ENCODE results near the gene ITSN2.

DNA sequence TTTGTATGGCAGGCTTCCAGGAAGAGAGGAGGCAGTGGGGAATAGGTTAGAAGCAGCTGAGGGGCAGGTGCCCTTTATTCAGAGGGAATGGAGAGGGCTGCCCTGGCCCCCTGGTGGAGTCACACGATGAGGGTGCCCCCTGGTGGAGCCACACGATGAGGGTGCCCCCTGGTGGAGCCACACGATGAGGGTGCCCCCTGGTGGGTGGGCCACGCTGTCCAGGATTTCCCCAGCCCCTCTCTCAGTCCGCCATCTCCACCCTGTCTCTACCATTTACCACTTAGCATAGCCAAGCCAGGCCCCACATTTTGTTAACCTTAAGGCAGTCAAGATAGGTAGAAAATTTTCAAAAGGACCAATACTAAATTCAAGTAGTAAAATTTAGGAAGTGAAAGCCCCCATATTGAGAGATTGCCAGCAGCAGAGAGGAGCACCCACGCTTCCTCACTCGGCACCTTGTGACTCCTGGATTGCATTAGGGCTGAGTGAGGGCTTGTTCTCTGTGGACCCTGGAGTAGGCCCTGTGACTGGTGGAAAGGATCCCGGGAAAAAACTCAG, 195.8 kb downstream of the ITSN2 start:
- peak; percentile 64 for TF ChIP-seq CTCF (conservative IDR thresholded peaks at IDR 0.05)
- TF ChIP-seq ZFX (IDR thresholded peaks at IDR 0.05) = no peak

Measured in C4-2B (cell line).